Esophagus squamous epithelium (tissue), 5 donors: ENCODE measurements around the gene DCP1B. TPM values are rescaled to one million over a fixed set of nuclear protein-coding genes. Genes with fewer than 3 reads are reported as not detected.

ENCODE experiments used
- DNase-seq: peaks from one replicate; lab custom pipeline; 2025; lab: John Stamatoyannopoulos, UW
- H3K27ac ChIP-seq, 4 donors: fragments of 200-600 bp; sonication (generic); one replicate each; pipeline ENCODE4 v1.5.1; 2016 to 2019; ENCODE audit warnings: mild to moderate bottlenecking in 1 of 4
- H3K27me3 ChIP-seq, 4 donors: fragments of 200-600 bp; sonication (generic); 1 replicate in 3 of 4; 2 replicates in 1 of 4; pipeline versions ENCODE4 v1.5.1 to v1.6.0; 2017 to 2021; ENCODE audit warnings: antibody characterized with exemption in 1 of 4
- H3K36me3 ChIP-seq, 3 donors: fragments of 200-600 bp; sonication (generic); one replicate each; pipeline ENCODE4 v1.5.1; 2016 to 2019
- H3K4me1 ChIP-seq, 3 donors: fragments of 200-600 bp; sonication (generic); one replicate each; pipeline ENCODE4 v1.5.1; 2017 to 2019
- H3K4me3 ChIP-seq, 4 donors: fragments of 200-600 bp; sonication (generic); 1 replicate in 3 of 4; 2 replicates in 1 of 4; pipeline ENCODE4 v1.5.1; 2016 to 2019; ENCODE audit warnings: mild to moderate bottlenecking in 2 of 4, moderate library complexity in 1 of 4
- H3K9me3 ChIP-seq, 3 donors: fragments of 200-600 bp; sonication (generic); one replicate each; pipeline ENCODE4 v1.5.1; 2016 to 2019
- POLR2A ChIP-seq, 4 donors: fragments of 450-650 bp; IDR thresholded peaks; one replicate each; pipeline ENCODE4 v1.6.1; 2017; ENCODE audit warnings: antibody characterized with exemption in 4 of 4, mild to moderate bottlenecking in 4 of 4, moderate library complexity in 3 of 4
- WGBS, 2 donors: methylation state at CpG; one replicate each; pipeline ENCODE4 v1.1.5; 2018; 5-methylcytosine and 5-hydroxymethylcytosine counted together
- intact Hi-C: fragments of 100-400 bp; cut with DNase I; formaldehyde crosslinking; loops from one replicate; pipeline ENCODE4 v1.15.0; 2022
- total RNA-seq, 4 donors: library from RNA; depleted of rRNA; stranded (reverse); fragments of >200 nt; gene quantifications; one replicate each; pipeline ENCODE4 v1.1.0, GENCODE V29; 2016
- TF ChIP-seq, protein P1 (sequence below), 6 experiments: fragments of 450-650 bp in 4 of 6; fragments of 200-600 bp in 2 of 6; sonication (generic) in 2 of 6; IDR thresholded peaks; one replicate each; pipeline ENCODE4 v1.5.1; 2016 to 2019; ENCODE audit warnings: antibody characterized with exemption in 6 of 6, mild to moderate bottlenecking in 4 of 6, moderate library complexity in 4 of 6
- donor health status: DM: yes; HTN: yes; CAD: no.

DCP1B gene
- total RNA-seq, 4 donors from 2014 or later = 4.0 to 15.5 (median 10.8) TPM

DNA sequence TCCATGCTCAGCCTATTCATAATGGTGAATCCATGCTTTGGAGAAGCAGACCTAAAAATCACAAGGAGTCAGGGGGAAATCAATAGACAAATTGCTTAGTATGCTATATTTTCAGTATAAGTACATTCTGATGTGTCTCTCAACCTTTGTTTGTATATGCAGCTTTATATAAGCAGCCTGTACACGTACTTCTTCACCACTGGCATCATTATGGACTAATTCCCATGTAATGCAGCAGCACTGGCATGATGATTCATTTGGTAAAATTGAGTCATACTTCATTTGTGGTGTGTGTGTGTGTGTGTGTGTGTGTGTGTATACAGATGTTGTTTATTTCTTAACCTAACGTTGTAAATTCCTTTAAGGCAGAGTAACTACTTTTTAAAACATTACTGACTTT lies 10.9 kb downstream of the DCP1B start:
- no peak for DNase-seq
- Histone ChIP-seq H3K4me3 (no peak overlapping the region), H3K27ac (peak overlapping the region; percentile 22 to 75 (median 42)), H3K9me3 (no peaks in the 10 kb centered on the region), H3K4me1 (peaks cover 0 to 22% (median 6%) of the 10 kb centered on the region in 3 donors), H3K27me3 (no peaks in the 10 kb centered on the region), H3K36me3 (peaks cover 0 to 72% (median 0%) of the 10 kb centered on the region in 3 donors)
- intact Hi-C loops = no loop called here
- WGBS, 2 donors = 11 to 18% methylated on average over 2 of the region's 2 CpGs
- TF ChIP-seq, protein P1, sequence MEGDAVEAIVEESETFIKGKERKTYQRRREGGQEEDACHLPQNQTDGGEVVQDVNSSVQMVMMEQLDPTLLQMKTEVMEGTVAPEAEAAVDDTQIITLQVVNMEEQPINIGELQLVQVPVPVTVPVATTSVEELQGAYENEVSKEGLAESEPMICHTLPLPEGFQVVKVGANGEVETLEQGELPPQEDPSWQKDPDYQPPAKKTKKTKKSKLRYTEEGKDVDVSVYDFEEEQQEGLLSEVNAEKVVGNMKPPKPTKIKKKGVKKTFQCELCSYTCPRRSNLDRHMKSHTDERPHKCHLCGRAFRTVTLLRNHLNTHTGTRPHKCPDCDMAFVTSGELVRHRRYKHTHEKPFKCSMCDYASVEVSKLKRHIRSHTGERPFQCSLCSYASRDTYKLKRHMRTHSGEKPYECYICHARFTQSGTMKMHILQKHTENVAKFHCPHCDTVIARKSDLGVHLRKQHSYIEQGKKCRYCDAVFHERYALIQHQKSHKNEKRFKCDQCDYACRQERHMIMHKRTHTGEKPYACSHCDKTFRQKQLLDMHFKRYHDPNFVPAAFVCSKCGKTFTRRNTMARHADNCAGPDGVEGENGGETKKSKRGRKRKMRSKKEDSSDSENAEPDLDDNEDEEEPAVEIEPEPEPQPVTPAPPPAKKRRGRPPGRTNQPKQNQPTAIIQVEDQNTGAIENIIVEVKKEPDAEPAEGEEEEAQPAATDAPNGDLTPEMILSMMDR (IDR thresholded peaks at IDR 0.05) = no peak
- TF ChIP-seq POLR2A (IDR thresholded peaks at IDR 0.05) = no peak

DNA sequence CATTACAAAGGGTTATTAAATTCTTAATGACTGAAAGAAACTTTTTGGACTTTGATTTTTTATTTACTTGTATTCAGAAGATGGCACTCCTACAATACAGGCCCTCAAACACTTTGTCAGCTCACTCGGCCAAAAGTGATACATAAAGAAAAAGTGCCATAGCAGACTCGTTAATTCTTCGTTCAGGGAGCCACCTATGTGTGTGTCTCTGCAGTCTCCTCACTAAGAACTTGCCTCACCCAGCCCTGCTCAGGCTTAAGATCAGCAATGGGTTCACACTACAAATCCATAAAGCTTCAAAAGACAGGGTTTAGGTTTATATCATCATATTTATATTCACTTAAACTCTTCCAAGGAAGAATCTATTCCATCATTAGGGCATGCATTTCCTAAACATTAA lies 11.5 kb downstream of the DCP1B start:
- intact Hi-C loops = no loop called here
- Histone ChIP-seq H3K9me3 (no peaks in the 10 kb centered on the region), H3K27me3 (no peaks in the 10 kb centered on the region), H3K27ac (peak overlapping the region; percentile 22 to 75 (median 42)), H3K36me3 (peaks cover 0 to 78% (median 0%) of the 10 kb centered on the region in 3 donors), H3K4me1 (peaks cover 0 to 18% (median 6%) of the 10 kb centered on the region in 3 donors), H3K4me3 (no peak overlapping the region)
- no peak for TF ChIP-seq POLR2A (IDR thresholded peaks at IDR 0.05)
- TF ChIP-seq, protein P1 (IDR thresholded peaks at IDR 0.05) = no peak
- no peak for DNase-seq
- 92 to 94% methylated on average over 3 of the region's 3 CpGs for WGBS, 2 donors

DNA sequence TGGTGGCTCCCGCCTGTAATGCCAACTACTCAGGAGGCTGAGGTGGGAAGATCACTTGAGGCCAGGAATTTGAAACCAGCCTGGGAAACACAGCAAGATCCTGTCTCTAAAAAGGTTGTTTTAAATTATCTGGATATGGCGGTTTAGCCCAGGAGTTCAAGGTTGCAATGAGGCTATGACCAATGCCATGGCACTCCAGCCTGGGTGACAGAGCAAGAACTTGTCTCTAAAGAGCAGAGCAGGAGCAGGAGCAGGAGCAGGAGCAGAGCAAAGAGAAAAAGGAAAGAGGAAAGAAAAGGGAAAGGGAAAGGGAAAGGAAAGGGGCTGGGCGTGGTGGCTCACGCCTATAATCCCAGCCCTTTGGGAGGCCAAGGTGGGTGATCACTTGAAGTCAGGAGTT lies 15.1 kb downstream of the DCP1B start:
- Histone ChIP-seq H3K4me1 (peaks cover 0 to 10% (median 3%) of the 10 kb centered on the region in 3 donors), H3K4me3 (no peak overlapping the region), H3K9me3 (peaks cover 0 to 21% (median 14%) of the 10 kb centered on the region in 3 donors), H3K27ac (no peak overlapping the region), H3K27me3 (no peaks in the 10 kb centered on the region), H3K36me3 (peaks cover 0 to 80% (median 0%) of the 10 kb centered on the region in 3 donors)
- intact Hi-C loops = no loop called here
- no peak for DNase-seq
- 93 to 97% methylated on average over 4 of the region's 4 CpGs for WGBS, 2 donors
- TF ChIP-seq, protein P1 (IDR thresholded peaks at IDR 0.05) = no peak
- TF ChIP-seq POLR2A (IDR thresholded peaks at IDR 0.05) = no peak

DNA sequence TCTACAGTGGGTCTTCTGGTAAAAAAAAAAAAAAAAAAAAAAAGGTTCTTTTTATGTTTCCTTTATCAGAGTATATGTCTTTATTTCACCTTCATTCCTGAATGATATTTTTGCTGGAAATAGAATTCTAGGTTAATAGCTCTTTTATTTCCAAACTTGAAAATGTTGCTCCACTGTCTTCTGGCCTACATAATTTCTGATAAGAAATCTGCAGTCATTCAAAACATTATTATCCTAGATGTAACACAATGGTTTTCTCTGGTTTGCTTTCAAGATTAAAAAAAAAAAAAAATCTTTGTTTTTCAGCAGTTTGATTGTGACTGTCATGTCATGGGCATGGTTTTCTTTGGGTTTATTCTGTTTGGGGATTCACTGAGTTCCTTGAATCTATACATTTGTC lies 19.5 kb downstream of the DCP1B start:
- DNase-seq = no peak
- peaks cover 0 to 50% (median 0%) of the 10 kb centered on the region in 3 donors for H3K36me3 ChIP-seq
- H3K4me3 ChIP-seq = no peak overlapping the region
- no peak overlapping the region for H3K27ac ChIP-seq
- intact Hi-C loops = no loop called here
- TF ChIP-seq, protein P1 (IDR thresholded peaks at IDR 0.05) = no peak
- TF ChIP-seq POLR2A (IDR thresholded peaks at IDR 0.05) = no peak
- peaks cover 0 to 24% (median 14%) of the 10 kb centered on the region in 3 donors for H3K9me3 ChIP-seq
- H3K27me3 ChIP-seq = no peaks in the 10 kb centered on the region
- H3K4me1 ChIP-seq = no peaks in the 10 kb centered on the region

DNA sequence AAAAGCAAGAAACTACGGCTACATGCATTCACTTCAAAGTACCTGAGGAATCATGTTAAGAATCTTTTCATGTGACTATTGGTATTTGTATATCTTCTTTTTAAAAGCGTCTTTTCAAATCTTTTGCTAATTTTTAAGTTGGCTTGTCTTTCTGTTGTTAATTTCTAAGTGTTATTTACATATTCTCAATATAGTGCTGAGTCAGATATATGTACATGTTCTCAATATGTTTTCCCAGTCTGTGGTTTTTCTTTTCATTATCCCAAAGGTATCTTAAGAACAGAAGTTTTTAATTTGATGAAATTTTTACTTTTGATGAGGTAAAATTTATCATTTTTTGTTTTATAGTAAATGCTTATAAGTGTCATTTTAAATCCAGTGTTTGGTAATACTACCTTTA lies 24.0 kb downstream of the DCP1B start:
- Histone ChIP-seq H3K4me3 (no peak overlapping the region), H3K27me3 (no peaks in the 10 kb centered on the region), H3K36me3 (peaks cover 0 to 5% (median 0%) of the 10 kb centered on the region in 3 donors), H3K27ac (no peak overlapping the region), H3K4me1 (peaks cover 0 to 4% (median 0%) of the 10 kb centered on the region in 3 donors), H3K9me3 (peaks cover 0 to 13% (median 5%) of the 10 kb centered on the region in 3 donors)
- intact Hi-C loops = no loop called here
- DNase-seq = no peak
- TF ChIP-seq POLR2A (IDR thresholded peaks at IDR 0.05) = no peak
- TF ChIP-seq, protein P1 (IDR thresholded peaks at IDR 0.05) = no peak
- WGBS, 2 donors = 86 to 100% methylated on average over 2 of the region's 2 CpGs
